ENCODE data around the gene CAMK2B. TPM values are rescaled to one million over a fixed set of nuclear protein-coding genes. Genes with fewer than 3 reads are reported as not detected.

The CAMK2B gene
- polyA plus RNA-seq, 2 of the 4 experiments (the other 2 are of a cell fraction), result 0.17 TPM; not detected in 1

- Histone ChIP-seq H3K4me3 (no peak overlapping the region), H3K9me3 (peaks cover 7% of the 10 kb centered on the region; the same call in 2 of the 3 replicates), H3K4me1 (no peaks in the 10 kb centered on the region), H3K27ac (no peak overlapping the region), H3K4me2 (no peak overlapping the region)
- TF ChIP-seq HOXA7 (CRISPR knock-in tag; IDR thresholded peaks at IDR 0.05) (no peak), NFE2L2 (conservative IDR thresholded peaks at IDR 0.05; ENCODE audit: low read length) (no peak)
- DNase-seq (ENCODE audit: low read depth in 1 of 2, low spot score in 1 of 2), result no peak
- FAIRE-seq, result no peak
- WGBS (ENCODE audit: missing lambda C conversion rate), result 77% methylated on average over 6 of the region's 8 CpGs
- POLR2A ChIA-PET, result no interaction called here
- ATAC-seq, result no peak
- CTCF ChIA-PET, result interaction anchor here (1.3 kb wide), 1 partner anchor 182 kb away, joined by 3 read pairs; no protein-coding TSS in a partner anchor
These were observed 12.4 kb downstream of the CAMK2B start for GRCh38 chr7:44313016-44313415.

GRCh38 chr7:44311561-44312495, 13.6 kb downstream of the CAMK2B start:
- ChIA-PET POLR2A (no interaction called here), CTCF (interaction anchor here (1.4 kb wide), 1 partner anchor 71 kb away, joined by 4 read pairs; no protein-coding TSS in a partner anchor)
- H3K4me1 ChIP-seq, result no peaks in the 10 kb centered on the region
- no peak overlapping the region for H3K4me3 ChIP-seq
- peaks cover 7% of the 10 kb centered on the region; the same call in 2 of the 3 replicates for H3K9me3 ChIP-seq
- no peak for TF ChIP-seq E2F6 (IDR thresholded peaks at IDR 0.05; ENCODE audit: borderline replicate concordance, low read depth)
- no peak for TF ChIP-seq HOXB5 (CRISPR knock-in tag; IDR thresholded peaks at IDR 0.05)
- TF ChIP-seq FOSL2 (IDR thresholded peaks at IDR 0.05), result no peak
- TF ChIP-seq FOSL2 (CRISPR knock-in tag; IDR thresholded peaks at IDR 0.05), result no peak
- TF ChIP-seq BCL3 (IDR thresholded peaks at IDR 0.05), result no peak
- TF ChIP-seq MAFK (IDR thresholded peaks at IDR 0.05; ENCODE audit: partially characterized antibody), result no peak
- TF ChIP-seq ZFP36 (IDR thresholded peaks at IDR 0.05; ENCODE audit: borderline replicate concordance, partially characterized antibody), result no peak
- no peak for TF ChIP-seq RNF2 (IDR thresholded peaks at IDR 0.05; ENCODE audit: borderline replicate concordance, low read depth)
- no peak for TF ChIP-seq CHD4 (IDR thresholded peaks at IDR 0.05; ENCODE audit: borderline replicate concordance)
- TF ChIP-seq CBX8 (IDR thresholded peaks at IDR 0.05), result no peak
- no peak for TF ChIP-seq POLR2A (IDR thresholded peaks at IDR 0.05; ENCODE audit: low read length)
- H3K27ac ChIP-seq, result no peak overlapping the region
- ATAC-seq, result no peak
- no peak for DNase-seq (ENCODE audit: low read depth in 1 of 2, low spot score in 1 of 2)
- FAIRE-seq, result no peak
- H3K4me2 ChIP-seq, result no peak overlapping the region
- 57% methylated on average over 13 of the region's 16 CpGs for WGBS (ENCODE audit: missing lambda C conversion rate)

GRCh38 chr7:44310221-44310848, 15.1 kb downstream of the CAMK2B start:
- Histone ChIP-seq H3K4me1 (no peaks in the 10 kb centered on the region), H3K27ac (no peak overlapping the region), H3K9me3 (0 out of 3 replicates have a peak, but pooled peaks cover under 1% of the 10 kb centered on the region), H3K4me3 (no peak overlapping the region), H3K4me2 (no peak overlapping the region)
- POLR2A ChIA-PET, result no interaction called here
- no peak for ATAC-seq
- no peak for DNase-seq (ENCODE audit: low read depth in 1 of 2, low spot score in 1 of 2)
- FAIRE-seq, result no peak
- TF ChIP-seq POLR2A (IDR thresholded peaks at IDR 0.05; ENCODE audit: low read length), result no peak
- TF ChIP-seq PHF8 (IDR thresholded peaks at IDR 0.05; ENCODE audit: borderline replicate concordance, low read depth), result no peak
- no peak for TF ChIP-seq MAZ (IDR thresholded peaks at IDR 0.05; ENCODE audit: borderline replicate concordance, low read depth, low read length)
- TF ChIP-seq RNF2 (IDR thresholded peaks at IDR 0.05; ENCODE audit: borderline replicate concordance, low read depth), result no peak
- TF ChIP-seq HEYL (CRISPR knock-in tag; IDR thresholded peaks at IDR 0.05), result no peak
- TF ChIP-seq PBX3 (IDR thresholded peaks at IDR 0.05), result no peak
- no peak for TF ChIP-seq GATA3 (IDR thresholded peaks at IDR 0.05; ENCODE audit: borderline replicate concordance)
- TF ChIP-seq CHD2 (IDR thresholded peaks at IDR 0.05; ENCODE audit: low read length, partially characterized antibody), result no peak
- WGBS (ENCODE audit: missing lambda C conversion rate), result 81% methylated on average over 10 of the region's 10 CpGs
- CTCF ChIA-PET, result interaction anchor here (1.4 kb wide), 1 partner anchor 69 kb away, joined by 4 read pairs; no protein-coding TSS in a partner anchor
